Neutrophil (primary cell): Measurements from ENCODE around the gene SEZ6.

Experiments
- H3K27ac ChIP-seq: fragments of 200-600 bp; sonication (generic); 2 replicates; pipeline ENCODE4 v1.5.1; 2016; ENCODE audit warnings: mild to moderate bottlenecking, moderate library complexity
- H3K27me3 ChIP-seq: fragments of 200-600 bp; sonication (generic); 2 replicates; pipeline ENCODE4 v1.6.0; 2016; ENCODE audit warnings: mild to moderate bottlenecking
- H3K36me3 ChIP-seq: fragments of 200-600 bp; sonication (generic); 2 replicates; pipeline ENCODE4 v1.5.1; 2017
- H3K4me1 ChIP-seq, 2 experiments: fragments of 200-600 bp in 1 of 2; sonication (generic) in 1 of 2; 1 replicate in 1 of 2; 2 replicates in 1 of 2; pipeline versions ENCODE4 v1.5.1 to v1.6.1; 2013 to 2016; ENCODE audit warnings: low read depth in 1 of 2, low read length in 1 of 2, mild to moderate bottlenecking in 1 of 2, moderate library complexity in 1 of 2; ENCODE audit not compliant: control insufficient read depth in 1 of 2, insufficient read depth in 1 of 2
- H3K4me3 ChIP-seq, 2 experiments: fragments of 200-600 bp in 1 of 2; sonication (generic) in 1 of 2; 1 replicate in 1 of 2; 2 replicates in 1 of 2; pipeline ENCODE4 v1.5.1; 2013 to 2016; ENCODE audit warnings: low read depth in 1 of 2, low read length in 1 of 2, mild to moderate bottlenecking in 1 of 2, moderate library complexity in 1 of 2
- H3K9me3 ChIP-seq: fragments of 200-600 bp; sonication (generic); 2 replicates; pipeline ENCODE4 v1.5.1; 2016
- TF ChIP-seq, protein P1 (sequence below): fragments of 200-600 bp; sonication (generic); IDR thresholded peaks from 2 replicates; pipeline ENCODE4 v1.5.1; 2016; ENCODE audit warnings: antibody characterized with exemption

The SEZ6 gene

DNA sequence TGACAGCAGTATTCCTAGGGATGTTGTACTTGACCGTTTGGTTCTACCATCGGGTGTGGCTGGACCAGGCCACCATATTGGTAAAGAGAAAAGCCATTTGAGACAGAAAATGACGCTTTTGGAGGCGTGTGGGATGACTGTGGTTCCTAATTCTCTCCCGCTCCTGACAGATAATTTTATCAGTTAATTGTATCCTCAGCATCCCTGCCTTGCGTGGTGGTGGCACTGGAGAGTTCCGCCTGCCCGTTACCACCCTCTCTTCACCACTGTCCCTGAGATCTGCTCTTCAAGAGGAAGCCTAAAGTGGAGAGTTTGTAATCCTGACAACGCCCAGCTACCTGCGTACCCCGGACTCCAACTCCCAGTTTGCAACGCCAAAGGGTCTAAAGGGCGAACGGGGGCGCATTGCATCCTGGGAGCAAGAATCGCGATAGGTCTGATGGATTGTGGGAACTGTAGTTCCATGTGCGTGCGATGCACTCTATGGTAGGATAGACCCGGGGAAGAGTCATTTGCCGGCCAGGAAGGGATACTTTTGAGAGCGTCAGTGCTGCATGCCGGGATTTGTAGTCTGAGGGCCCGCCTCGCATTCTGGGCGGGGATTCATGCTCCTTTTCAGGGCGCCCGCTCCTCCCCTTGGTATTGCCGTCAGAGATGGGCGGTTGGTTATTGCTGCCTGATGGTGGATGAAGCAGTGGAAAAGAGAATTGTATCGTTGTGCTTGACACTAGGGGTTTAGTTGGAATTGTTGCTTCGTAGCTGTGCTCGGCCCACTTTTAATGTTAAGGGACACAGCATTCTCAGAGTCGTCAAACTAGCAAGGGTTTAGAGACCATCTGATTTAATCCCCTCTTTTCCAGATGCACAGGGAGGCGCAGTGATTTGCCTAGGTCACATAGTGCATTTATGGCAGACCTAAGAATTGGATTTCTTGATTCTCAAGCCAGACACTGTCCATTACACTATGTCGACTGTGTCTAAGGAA, 53.5 kb downstream of the SEZ6 start:
- H3K27me3 ChIP-seq = no peaks in the 10 kb centered on the region
- peak overlapping the region; percentile 98 for H3K27ac ChIP-seq

DNA sequence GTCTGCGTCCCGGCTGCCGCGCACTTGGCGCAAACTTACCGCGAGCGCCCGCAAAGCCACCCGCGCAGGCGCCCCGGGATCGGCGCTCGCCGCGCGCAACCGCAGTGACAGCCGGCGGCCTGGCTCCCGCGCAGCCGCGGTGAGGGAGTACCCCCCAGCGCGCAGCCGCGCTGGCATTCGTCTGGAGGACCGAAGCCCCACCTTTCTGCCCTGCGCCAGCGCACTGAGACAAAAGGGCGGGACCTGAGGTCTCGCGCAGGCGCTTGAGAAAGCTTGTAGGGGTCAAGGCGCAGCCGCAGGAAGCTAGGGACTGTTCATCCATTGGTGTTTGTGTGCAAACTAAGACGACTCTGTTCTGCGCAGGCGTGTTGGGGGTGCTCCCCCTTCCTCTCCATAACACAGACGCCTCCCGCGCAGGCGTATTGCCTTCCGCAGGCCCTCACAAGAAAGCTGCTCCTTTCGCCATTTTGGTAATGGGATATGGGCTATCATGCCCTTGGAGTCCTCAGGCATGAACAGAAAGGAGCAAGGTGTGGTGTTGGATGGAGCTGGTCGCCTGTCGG, 54.3 kb downstream of the SEZ6 start, which contains the start of gene PHF12:
Gene PHF12 (minus strand): TSS at position 91 of the 563 bp plus-strand sequence. CDS start 558 bp downstream, outside the sequence.
- TF ChIP-seq, protein P1, sequence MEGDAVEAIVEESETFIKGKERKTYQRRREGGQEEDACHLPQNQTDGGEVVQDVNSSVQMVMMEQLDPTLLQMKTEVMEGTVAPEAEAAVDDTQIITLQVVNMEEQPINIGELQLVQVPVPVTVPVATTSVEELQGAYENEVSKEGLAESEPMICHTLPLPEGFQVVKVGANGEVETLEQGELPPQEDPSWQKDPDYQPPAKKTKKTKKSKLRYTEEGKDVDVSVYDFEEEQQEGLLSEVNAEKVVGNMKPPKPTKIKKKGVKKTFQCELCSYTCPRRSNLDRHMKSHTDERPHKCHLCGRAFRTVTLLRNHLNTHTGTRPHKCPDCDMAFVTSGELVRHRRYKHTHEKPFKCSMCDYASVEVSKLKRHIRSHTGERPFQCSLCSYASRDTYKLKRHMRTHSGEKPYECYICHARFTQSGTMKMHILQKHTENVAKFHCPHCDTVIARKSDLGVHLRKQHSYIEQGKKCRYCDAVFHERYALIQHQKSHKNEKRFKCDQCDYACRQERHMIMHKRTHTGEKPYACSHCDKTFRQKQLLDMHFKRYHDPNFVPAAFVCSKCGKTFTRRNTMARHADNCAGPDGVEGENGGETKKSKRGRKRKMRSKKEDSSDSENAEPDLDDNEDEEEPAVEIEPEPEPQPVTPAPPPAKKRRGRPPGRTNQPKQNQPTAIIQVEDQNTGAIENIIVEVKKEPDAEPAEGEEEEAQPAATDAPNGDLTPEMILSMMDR = peak; percentile 13
- Histone ChIP-seq H3K36me3 (no peaks in the 10 kb centered on the region), H3K4me3 (peak within 1 kb of the TSS; percentile 97 to 98), H3K9me3 (no peaks in the 10 kb centered on the region), H3K27me3 (no peaks in the 10 kb centered on the region), H3K27ac (peak within 1 kb of the TSS; percentile 98), H3K4me1 (peaks cover 39 to 43% of the 10 kb centered on the region in 2 experiments)

More for the DNA sequence above, 53.5 kb downstream of the SEZ6 start:
- TF ChIP-seq, protein P1 = peak; percentile 25
- peak overlapping the region; percentile 97 to 98 for H3K4me3 ChIP-seq
- H3K36me3 ChIP-seq = no peaks in the 10 kb centered on the region
- peaks cover 31 to 36% of the 10 kb centered on the region in 2 experiments for H3K4me1 ChIP-seq
- no peaks in the 10 kb centered on the region for H3K9me3 ChIP-seq

GRCh38 chr17:28950752-28951427, 54.9 kb downstream of the SEZ6 start:
- Histone ChIP-seq H3K36me3 (no peaks in the 10 kb centered on the region), H3K27me3 (no peaks in the 10 kb centered on the region), H3K4me1 (peaks cover 45 to 50% of the 10 kb centered on the region in 2 experiments), H3K9me3 (no peaks in the 10 kb centered on the region), H3K27ac (peak overlapping the region; percentile 98), H3K4me3 (peak overlapping the region; percentile 97 to 98)
- TF ChIP-seq, protein P1 = no peak

GRCh38 chr17:28950017-28950751, 55.6 kb downstream of the SEZ6 start:
- H3K36me3 ChIP-seq = no peaks in the 10 kb centered on the region
- H3K4me1 ChIP-seq = peaks cover 52% of the 10 kb centered on the region in 2 experiments
- H3K27me3 ChIP-seq = no peaks in the 10 kb centered on the region
- H3K9me3 ChIP-seq = no peaks in the 10 kb centered on the region
- peak overlapping the region; percentile 97 to 98 for H3K4me3 ChIP-seq
- TF ChIP-seq, protein P1 = no peak
- peak overlapping the region; percentile 98 for H3K27ac ChIP-seq
